NK-92 (cell line): ENCODE measurements around the gene CNPPD1.

Experiments
- DNase-seq: peaks from one replicate; lab custom pipeline; 2025; ENCODE audit not compliant: unreplicated experiment; lab: John Stamatoyannopoulos, UW

Gene CNPPD1

GRCh38 chr2:219181531-219181930 is 4.8 kb upstream of the CNPPD1 start:
- no peak for DNase-seq

- DNase-seq = no peak
Measured at GRCh38 chr2:219180961-219181360, 4.2 kb upstream of the CNPPD1 start.

- DNase-seq = no peak
Measured at GRCh38 chr2:219179601-219180465, 3.1 kb upstream of the CNPPD1 start.

GRCh38 chr2:219178377-219179175 is 1.9 kb upstream of the CNPPD1 start:
- DNase-seq = no peak

GRCh38 chr2:219177552-219178376 is 1.0 kb upstream of the CNPPD1 start, which contains the start of gene RETREG2:
Gene RETREG2 (plus strand): TSS chr2:219178275. CDS start chr2:219178353, 78 bp downstream.
- DNase-seq = peak; percentile 24

- DNase-seq = no peak
Measured at GRCh38 chr2:219175928-219176817, 552 bp downstream of the CNPPD1 start.

- DNase-seq = no peak
Measured at GRCh38 chr2:219175486-219175885, 1.2 kb downstream of the CNPPD1 start.

- DNase-seq = no peak
Measured at GRCh38 chr2:219174801-219175200, 1.9 kb downstream of the CNPPD1 start.

- no peak for DNase-seq
Measured at GRCh38 chr2:219174146-219174545, 2.6 kb downstream of the CNPPD1 start.

GRCh38 chr2:219173176-219173575 is 3.5 kb downstream of the CNPPD1 start:
- DNase-seq = no peak

GRCh38 chr2:219172231-219173154 is 4.2 kb downstream of the CNPPD1 start:
- DNase-seq = no peak

GRCh38 chr2:219171231-219171651 is 5.5 kb downstream of the CNPPD1 start:
- DNase-seq = no peak

- DNase-seq = no peak
Measured at GRCh38 chr2:219169930-219170654, 6.6 kb downstream of the CNPPD1 start, which contains the start of gene SLC23A3. Gene SLC23A3 (minus strand): TSS chr2:219170029. CDS start chr2:219169984, 45 bp downstream.

GRCh38 chr2:219168932-219169331 is 7.8 kb downstream of the CNPPD1 start:
- DNase-seq = no peak

GRCh38 chr2:219168526-219168925 is 8.2 kb downstream of the CNPPD1 start:
- DNase-seq = no peak

GRCh38 chr2:219167997-219168396 is 8.7 kb downstream of the CNPPD1 start:
- no peak for DNase-seq

GRCh38 chr2:219165058-219165911 is 11.4 kb downstream of the CNPPD1 start:
- DNase-seq = no peak
